Urinary bladder (tissue), 4 donors: ENCODE data around the gene BTRC. TPM values are rescaled to one million over a fixed set of nuclear protein-coding genes. Genes with fewer than 3 reads are reported as not detected.

Source experiments
- DNase-seq: peaks from one replicate; pipeline ENCODE4 v3.0.0-alpha.2; 2015; ENCODE audit errors: extremely low spot score
- H3K27ac ChIP-seq: one replicate; pipeline ENCODE4 v1.5.1; 2013; ENCODE audit warnings: low read depth, mild to moderate bottlenecking, moderate library complexity
- H3K36me3 ChIP-seq: one replicate; pipeline ENCODE4 v1.6.1; 2013; ENCODE audit warnings: mild to moderate bottlenecking, moderate library complexity; ENCODE audit not compliant: insufficient read depth
- H3K4me1 ChIP-seq: one replicate; pipeline ENCODE4 v1.6.1; 2013; ENCODE audit warnings: mild to moderate bottlenecking, moderate library complexity; ENCODE audit not compliant: insufficient read depth
- H3K4me3 ChIP-seq: one replicate; pipeline ENCODE4 v1.5.1; 2013; ENCODE audit warnings: low read depth, low read length
- WGBS: extraction: QIAGEN DNeasy Blood & Tissue Kit; methylation state at CpG from one replicate; pipeline ENCODE4 v1.1.7; 2013; 5-methylcytosine and 5-hydroxymethylcytosine counted together
- polyA plus RNA-seq: library from polyadenylated mRNA; stranded (reverse); fragments of 200-250 nt; gene quantifications from one replicate; pipeline ENCODE4 v1.2.3, GENCODE V29; 2013
- total RNA-seq: library from RNA; depleted of rRNA; stranded (reverse); fragments of >200 nt; gene quantifications from one replicate; pipeline ENCODE4 v1.2.3, GENCODE V29; 2014
- donor health status: healthy with polysubstance abuse.
- donor health status: healthy.

The BTRC gene
- total and polyA plus RNA-seq, 2 donors: 8.5 to 17.0 TPM

GRCh38 chr10:101494650-101495049 is 140.7 kb downstream of the BTRC start:
- DNase-seq: no peak
- H3K27ac ChIP-seq: no peak overlapping the region
- H3K4me3 ChIP-seq: no peak overlapping the region
- H3K36me3 ChIP-seq: no peaks in the 10 kb centered on the region
- no peaks in the 10 kb centered on the region for H3K4me1 ChIP-seq
- 81% methylated on average over 1 of the region's 1 CpG for WGBS

- no peak overlapping the region for H3K4me3 ChIP-seq
- H3K27ac ChIP-seq: no peak overlapping the region
- no peaks in the 10 kb centered on the region for H3K4me1 ChIP-seq
- no peak for DNase-seq
- 62% methylated on average over 4 of the region's 4 CpGs for WGBS
- no peaks in the 10 kb centered on the region for H3K36me3 ChIP-seq
Observed at GRCh38 chr10:101495324-101495925, 141.5 kb downstream of the BTRC start.

GRCh38 chr10:101504438-101504837 is 150.5 kb downstream of the BTRC start:
- Histone ChIP-seq H3K4me3 (no peak overlapping the region), H3K4me1 (no peaks in the 10 kb centered on the region), H3K27ac (no peak overlapping the region), H3K36me3 (no peaks in the 10 kb centered on the region)
- DNase-seq: no peak
- WGBS: 92% methylated on average over 1 of the region's 2 CpGs

- DNase-seq: no peak
- Histone ChIP-seq H3K36me3 (no peaks in the 10 kb centered on the region), H3K4me1 (no peaks in the 10 kb centered on the region), H3K4me3 (no peak overlapping the region), H3K27ac (no peak overlapping the region)
- 52% methylated on average over 11 of the region's 11 CpGs for WGBS
Observed at GRCh38 chr10:101506829-101507661, 153.1 kb downstream of the BTRC start.

GRCh38 chr10:101507828-101508227 is 153.9 kb downstream of the BTRC start:
- no peak overlapping the region for H3K27ac ChIP-seq

GRCh38 chr10:101511938-101512337 is 158.0 kb downstream of the BTRC start:
- Histone ChIP-seq H3K4me1 (no peaks in the 10 kb centered on the region), H3K4me3 (no peak overlapping the region), H3K36me3 (no peaks in the 10 kb centered on the region), H3K27ac (no peak overlapping the region)
- DNase-seq: no peak

More at GRCh38 chr10:101507828-101508227, 153.9 kb downstream of the BTRC start:
- Histone ChIP-seq H3K36me3 (no peaks in the 10 kb centered on the region), H3K4me3 (no peak overlapping the region), H3K4me1 (no peaks in the 10 kb centered on the region)
- no peak for DNase-seq

GRCh38 chr10:101512738-101513137 is 158.8 kb downstream of the BTRC start:
- H3K4me3 ChIP-seq: no peak overlapping the region
- H3K36me3 ChIP-seq: no peaks in the 10 kb centered on the region
- H3K27ac ChIP-seq: no peak overlapping the region
- DNase-seq: no peak
- H3K4me1 ChIP-seq: no peaks in the 10 kb centered on the region

GRCh38 chr10:101513733-101514132 is 159.8 kb downstream of the BTRC start:
- no peak for DNase-seq
- WGBS: 96% methylated on average over 2 of the region's 2 CpGs
- Histone ChIP-seq H3K4me3 (no peak overlapping the region), H3K4me1 (no peaks in the 10 kb centered on the region), H3K36me3 (no peaks in the 10 kb centered on the region), H3K27ac (no peak overlapping the region)

GRCh38 chr10:101525848-101526247 is 171.9 kb downstream of the BTRC start:
- no peak for DNase-seq
- H3K4me1 ChIP-seq: no peaks in the 10 kb centered on the region
- no peak overlapping the region for H3K4me3 ChIP-seq
- no peaks in the 10 kb centered on the region for H3K36me3 ChIP-seq
- H3K27ac ChIP-seq: no peak overlapping the region
- WGBS: 86% methylated on average over 6 of the region's 6 CpGs

- DNase-seq: no peak
- Histone ChIP-seq H3K4me3 (no peak overlapping the region), H3K27ac (no peak overlapping the region), H3K4me1 (no peaks in the 10 kb centered on the region), H3K36me3 (peaks cover 7% of the 10 kb centered on the region)
- 74% methylated on average over 1 of the region's 1 CpG for WGBS
Observed at GRCh38 chr10:101529207-101529606, 175.2 kb downstream of the BTRC start.

- Histone ChIP-seq H3K27ac (no peak overlapping the region), H3K36me3 (peaks cover 7% of the 10 kb centered on the region), H3K4me1 (no peaks in the 10 kb centered on the region), H3K4me3 (no peak overlapping the region)
- DNase-seq: no peak
- WGBS: 53% methylated on average over 4 of the region's 4 CpGs
Observed at GRCh38 chr10:101529725-101530553, 176.0 kb downstream of the BTRC start.

GRCh38 chr10:101535949-101536348 is 182.0 kb downstream of the BTRC start:
- H3K4me3 ChIP-seq: no peak overlapping the region
- 67% methylated on average over 4 of the region's 4 CpGs for WGBS
- no peaks in the 10 kb centered on the region for H3K4me1 ChIP-seq
- H3K36me3 ChIP-seq: peaks cover 7% of the 10 kb centered on the region
- no peak for DNase-seq
- no peak overlapping the region for H3K27ac ChIP-seq

- Histone ChIP-seq H3K4me3 (no peak overlapping the region), H3K4me1 (no peaks in the 10 kb centered on the region), H3K36me3 (peaks cover 7% of the 10 kb centered on the region), H3K27ac (no peak overlapping the region)
- DNase-seq: no peak
Observed at GRCh38 chr10:101536800-101537199, 182.8 kb downstream of the BTRC start.

GRCh38 chr10:101538446-101538845 is 184.5 kb downstream of the BTRC start:
- H3K36me3 ChIP-seq: no peaks in the 10 kb centered on the region
- 95% methylated on average over 2 of the region's 2 CpGs for WGBS
- H3K4me1 ChIP-seq: no peaks in the 10 kb centered on the region
- H3K27ac ChIP-seq: no peak overlapping the region
- no peak for DNase-seq
- H3K4me3 ChIP-seq: no peak overlapping the region
